ENCODE data around the gene NEK11.

The NEK11 gene, protein sequence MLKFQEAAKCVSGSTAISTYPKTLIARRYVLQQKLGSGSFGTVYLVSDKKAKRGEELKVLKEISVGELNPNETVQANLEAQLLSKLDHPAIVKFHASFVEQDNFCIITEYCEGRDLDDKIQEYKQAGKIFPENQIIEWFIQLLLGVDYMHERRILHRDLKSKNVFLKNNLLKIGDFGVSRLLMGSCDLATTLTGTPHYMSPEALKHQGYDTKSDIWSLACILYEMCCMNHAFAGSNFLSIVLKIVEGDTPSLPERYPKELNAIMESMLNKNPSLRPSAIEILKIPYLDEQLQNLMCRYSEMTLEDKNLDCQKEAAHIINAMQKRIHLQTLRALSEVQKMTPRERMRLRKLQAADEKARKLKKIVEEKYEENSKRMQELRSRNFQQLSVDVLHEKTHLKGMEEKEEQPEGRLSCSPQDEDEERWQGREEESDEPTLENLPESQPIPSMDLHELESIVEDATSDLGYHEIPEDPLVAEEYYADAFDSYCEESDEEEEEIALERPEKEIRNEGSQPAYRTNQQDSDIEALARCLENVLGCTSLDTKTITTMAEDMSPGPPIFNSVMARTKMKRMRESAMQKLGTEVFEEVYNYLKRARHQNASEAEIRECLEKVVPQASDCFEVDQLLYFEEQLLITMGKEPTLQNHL

GRCh38 chr3:131026321-131027151 is at the start of gene NEK11, which contains the start of gene ASTE1:
NEK11 (plus strand) TSS chr3:131026877; CDS start chr3:131029709, 2,832 bp downstream.
ASTE1 (minus strand) TSS chr3:131026825; CDS start chr3:131025306, 1,519 bp downstream.
- DNase-seq (ENCODE audit: low spot score) = peak; percentile 87

DNA sequence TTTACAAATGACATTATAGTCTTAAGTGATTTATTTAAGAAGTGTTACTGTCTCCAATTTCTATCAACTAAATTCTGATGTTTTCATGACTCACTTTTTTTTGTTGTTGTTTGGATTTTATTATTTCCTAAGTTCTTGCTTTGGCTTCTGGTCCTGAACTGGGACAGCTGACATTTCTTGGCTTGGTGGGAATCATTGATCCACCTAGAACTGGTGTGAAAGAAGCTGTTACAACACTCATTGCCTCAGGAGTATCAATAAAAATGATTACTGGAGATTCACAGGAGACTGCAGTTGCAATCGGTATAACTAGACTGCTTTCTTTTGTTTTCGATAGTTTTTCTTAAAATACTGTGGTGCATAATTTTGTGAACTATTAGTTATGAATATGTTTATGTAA is 47.6 kb upstream of the NEK11 start:
- DNase-seq (ENCODE audit: low spot score) = no peak

DNA sequence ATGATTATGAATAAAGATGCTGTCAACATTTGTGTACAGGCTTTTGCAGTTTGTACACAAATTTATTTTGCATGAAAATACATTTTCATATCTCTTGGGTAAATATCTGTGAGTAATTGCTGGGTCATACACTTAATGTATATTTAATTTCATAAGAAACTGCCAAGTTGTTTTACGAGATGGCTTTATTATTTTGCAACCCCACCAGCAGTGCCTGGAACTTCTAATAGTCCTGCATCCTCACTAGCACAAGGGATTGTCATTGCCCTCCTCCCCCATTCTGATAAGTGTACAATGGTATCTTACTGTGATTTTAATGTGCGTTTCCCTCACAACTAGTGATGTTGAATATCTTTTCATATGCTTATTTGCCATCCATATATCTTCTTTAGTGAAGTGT is 45.2 kb upstream of the NEK11 start:
- no peak for DNase-seq (ENCODE audit: low spot score)

DNA sequence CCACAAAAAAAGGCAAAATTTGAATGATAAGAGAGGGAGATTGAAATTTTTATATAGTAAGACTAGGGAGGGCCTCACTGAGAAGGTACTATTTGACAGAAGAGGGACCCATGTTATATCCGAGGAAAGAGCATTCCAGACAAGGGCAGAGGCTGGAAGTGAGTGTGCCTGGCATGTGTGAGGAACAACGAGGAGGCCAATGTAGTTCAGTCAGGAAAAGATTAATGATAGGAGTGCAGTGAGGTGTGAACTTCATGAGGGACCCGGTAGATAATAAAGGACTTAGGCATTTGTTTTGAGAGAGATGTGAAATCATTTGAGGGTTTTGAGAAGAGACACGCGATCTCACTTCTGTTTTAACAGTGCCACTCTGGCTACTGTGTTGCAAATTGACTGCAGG is 36.4 kb upstream of the NEK11 start:
- no peak for DNase-seq (ENCODE audit: low spot score)

DNA sequence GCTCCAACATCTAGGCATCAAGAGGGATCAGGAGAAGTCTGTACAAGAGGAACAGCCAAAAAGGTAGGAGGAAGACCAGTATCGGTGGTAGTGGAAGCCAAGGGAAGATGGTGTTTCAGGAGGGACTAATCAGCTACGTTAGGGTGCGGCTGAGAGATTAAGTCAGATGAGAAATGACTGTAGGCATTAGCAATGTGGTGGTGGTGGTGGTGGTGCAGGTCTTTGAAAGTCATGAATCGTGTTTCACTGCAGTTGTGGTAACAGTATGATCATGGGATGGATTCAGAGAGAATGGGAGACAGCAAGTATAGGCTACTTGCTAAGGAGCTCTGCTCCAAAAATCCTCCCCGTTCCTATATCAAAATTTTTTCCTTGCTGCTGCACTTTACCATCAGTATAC is 35.6 kb upstream of the NEK11 start:
- no peak for DNase-seq (ENCODE audit: low spot score)

DNA sequence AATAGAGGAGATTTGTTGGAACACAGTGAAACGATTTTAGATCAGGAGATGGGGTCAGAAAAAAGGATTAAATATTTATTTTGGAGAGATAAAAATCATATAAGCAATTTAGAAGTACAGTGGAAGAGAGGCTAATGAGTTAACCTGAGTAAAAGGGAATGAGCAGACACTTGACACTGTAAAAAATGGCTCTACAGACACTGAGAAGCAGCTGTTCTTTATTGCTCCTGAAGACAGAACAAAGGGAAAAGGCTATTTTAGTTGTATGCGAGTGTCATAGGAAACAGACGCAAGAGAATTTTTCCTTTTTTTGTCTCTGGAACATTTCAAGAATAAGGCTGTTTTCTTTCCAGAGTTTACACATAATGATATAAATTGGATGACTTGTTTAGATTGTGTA is 34.3 kb upstream of the NEK11 start:
- no peak for DNase-seq (ENCODE audit: low spot score)

DNA sequence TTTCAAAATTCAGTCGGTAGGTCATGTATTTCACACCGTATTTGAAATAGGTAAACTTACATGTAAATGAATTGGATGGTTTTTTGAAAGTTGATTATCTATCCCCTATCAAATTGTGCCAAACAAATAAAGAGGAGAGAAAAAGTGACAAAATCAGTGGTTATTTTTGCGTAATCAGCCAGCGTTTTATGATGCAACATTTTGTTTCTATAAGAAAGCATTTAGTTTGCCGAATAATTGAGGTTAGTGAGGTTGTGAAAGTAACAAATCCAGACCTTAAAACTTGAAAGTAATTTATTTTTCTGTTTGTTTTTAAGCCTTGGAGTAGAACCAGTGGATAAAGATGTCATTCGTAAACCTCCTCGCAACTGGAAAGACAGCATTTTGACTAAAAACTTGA is 29.4 kb upstream of the NEK11 start:
- no peak for DNase-seq (ENCODE audit: low spot score)

DNA sequence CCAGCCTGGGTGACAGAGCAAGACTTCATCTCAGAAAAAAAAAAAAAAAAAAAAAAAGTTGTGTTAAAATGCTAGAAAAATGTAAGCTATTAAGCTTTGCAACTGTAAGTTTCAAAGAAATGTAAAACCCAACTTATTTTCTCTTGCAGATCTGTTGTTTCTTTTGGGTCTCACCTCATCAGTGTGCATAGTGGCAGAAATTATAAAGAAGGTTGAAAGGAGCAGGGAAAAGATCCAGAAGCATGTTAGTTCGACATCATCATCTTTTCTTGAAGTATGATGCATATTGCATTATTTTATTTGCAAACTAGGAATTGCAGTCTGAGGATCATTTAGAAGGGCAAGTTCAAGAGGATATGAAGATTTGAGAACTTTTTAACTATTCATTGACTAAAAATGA is 25.6 kb upstream of the NEK11 start:
- no peak for DNase-seq (ENCODE audit: low spot score)

- no peak for DNase-seq (ENCODE audit: low spot score)
Observed at GRCh38 chr3:131004603-131005002, 22.1 kb upstream of the NEK11 start.

- no peak for DNase-seq (ENCODE audit: low spot score)
Observed at GRCh38 chr3:131007256-131007655, 19.4 kb upstream of the NEK11 start.

- DNase-seq (ENCODE audit: low spot score) = no peak
Observed at GRCh38 chr3:131007782-131008181, 18.9 kb upstream of the NEK11 start.

- no peak for DNase-seq (ENCODE audit: low spot score)
Observed at GRCh38 chr3:131008326-131008725, 18.4 kb upstream of the NEK11 start.

DNA sequence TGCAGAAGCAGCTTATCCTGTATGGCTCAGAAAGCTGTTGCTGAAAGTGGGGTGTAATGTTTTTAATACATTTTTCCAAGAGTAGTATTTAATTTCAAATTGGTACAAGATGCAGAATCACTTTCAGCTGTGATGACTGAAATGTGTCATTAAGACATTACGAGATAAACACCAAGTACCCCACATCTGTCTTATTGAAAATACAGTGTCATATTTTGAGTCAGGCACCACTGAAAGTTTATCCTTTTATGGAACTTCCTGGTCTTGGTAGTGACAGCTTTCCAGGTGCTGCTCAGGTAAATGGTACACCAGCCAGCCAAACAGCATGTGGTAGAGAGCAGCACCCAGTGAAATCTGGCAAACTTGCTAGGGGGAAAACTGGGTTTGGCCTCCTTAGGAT is 17.0 kb upstream of the NEK11 start:
- no peak for DNase-seq (ENCODE audit: low spot score)

- DNase-seq (ENCODE audit: low spot score) = no peak
Observed at GRCh38 chr3:131018970-131019369, 7.7 kb upstream of the NEK11 start.

GRCh38 chr3:131020122-131020693 is 6.5 kb upstream of the NEK11 start:
- DNase-seq (ENCODE audit: low spot score) = no peak

DNA sequence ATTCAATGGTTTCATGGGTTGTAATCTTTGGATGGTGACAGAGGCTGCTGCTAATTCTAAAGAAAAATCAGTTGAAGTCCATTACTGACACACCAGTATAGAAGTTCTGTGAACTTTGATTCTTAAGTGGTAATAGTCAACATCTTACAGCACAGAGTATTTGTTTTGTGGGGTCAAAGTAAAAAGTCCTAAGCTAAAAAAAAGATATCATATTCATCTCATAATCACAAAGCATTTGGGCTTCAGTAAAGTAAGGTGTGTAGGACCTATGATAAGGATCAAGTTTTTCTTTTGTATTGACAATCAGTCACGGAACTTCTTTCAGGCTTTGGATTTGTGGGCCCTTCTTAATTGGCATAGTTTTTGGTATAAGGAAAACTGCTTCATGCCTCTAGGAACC is 1.1 kb upstream of the NEK11 start:
- no peak for DNase-seq (ENCODE audit: low spot score)

DNA sequence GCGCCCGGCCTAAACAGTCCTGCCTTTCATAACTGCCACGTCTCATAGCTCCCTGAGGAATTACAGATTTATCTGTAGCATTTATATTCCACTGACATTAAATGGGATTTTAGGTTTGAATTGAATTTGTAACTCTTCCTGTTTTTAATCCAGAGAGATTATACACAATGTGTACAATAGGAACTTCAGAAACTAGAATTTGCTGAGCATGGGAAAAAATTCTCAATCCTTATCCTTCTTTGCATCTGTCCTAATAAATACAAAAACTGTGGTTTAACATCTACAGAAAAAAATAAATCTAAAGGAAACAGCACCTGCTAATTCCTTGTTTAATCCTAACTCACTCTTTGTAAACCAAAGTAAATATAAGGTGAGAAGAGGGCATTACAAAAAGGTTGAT is 2.2 kb downstream of the NEK11 start:
- no peak for DNase-seq (ENCODE audit: low spot score)

- no peak for DNase-seq (ENCODE audit: low spot score)
Observed at GRCh38 chr3:131031660-131032059, 5.0 kb downstream of the NEK11 start.

- peak; percentile 56 for DNase-seq (ENCODE audit: low spot score)
Observed at GRCh38 chr3:131033480-131034080, 6.9 kb downstream of the NEK11 start.

DNA sequence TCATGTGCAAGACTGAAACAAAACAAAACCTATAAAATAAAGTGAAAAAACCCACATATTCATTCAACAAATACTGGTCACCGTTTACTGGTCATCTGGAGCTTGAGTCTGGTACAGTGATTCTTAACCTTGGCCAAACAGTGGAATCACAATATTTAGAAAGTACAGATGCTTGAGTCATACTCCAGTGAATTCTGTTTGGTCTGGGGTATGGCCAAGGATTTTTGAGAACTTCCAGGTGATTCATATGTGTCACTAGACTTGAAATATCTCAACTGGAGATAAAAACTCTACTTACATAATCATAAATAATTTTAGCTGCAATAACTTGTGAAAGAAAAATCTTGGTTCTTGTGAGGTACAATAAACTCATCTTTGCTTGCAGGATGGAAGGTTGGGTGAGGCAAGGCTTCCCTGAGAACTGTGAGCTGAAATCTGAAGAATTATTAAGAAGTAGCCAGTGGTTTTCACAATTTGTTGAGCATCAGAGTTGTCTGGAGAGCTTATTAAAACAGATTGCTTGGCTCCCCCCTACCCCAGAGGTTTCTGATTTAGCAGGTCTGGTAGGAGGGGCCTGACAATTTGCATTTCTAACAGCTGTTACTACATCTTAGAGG is 9.6 kb downstream of the NEK11 start:
- no peak for DNase-seq (ENCODE audit: low spot score)

DNA sequence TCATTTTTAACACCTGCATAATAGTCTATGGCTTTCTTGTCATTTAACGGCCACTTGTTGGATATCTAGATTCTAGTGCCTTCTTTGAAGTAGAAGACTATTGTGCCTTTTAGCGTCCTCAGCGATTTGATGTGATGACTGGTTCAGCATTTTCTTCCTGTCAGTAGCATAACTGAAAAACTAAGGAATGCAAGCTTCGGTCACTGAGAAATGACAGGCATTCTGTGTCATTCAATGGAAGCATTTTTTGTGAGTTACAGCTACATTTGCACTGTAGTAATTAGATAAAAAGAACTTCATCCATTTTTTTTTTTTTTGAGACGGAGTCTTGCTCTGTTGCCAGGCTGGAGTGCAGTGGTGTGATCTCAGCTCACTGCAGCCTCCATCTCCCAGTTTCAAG is 10.3 kb downstream of the NEK11 start:
- no peak for DNase-seq (ENCODE audit: low spot score)

- DNase-seq (ENCODE audit: low spot score) = no peak
Observed at GRCh38 chr3:131038326-131038725, 11.6 kb downstream of the NEK11 start.
